ENCODE data around the gene ICAM4. TPM values are rescaled to one million over a fixed set of nuclear protein-coding genes. Genes with fewer than 3 reads are reported as not detected.
A peak's percentile ranks its signal among the peaks of the same experiment; 100 is the strongest.

Gene ICAM4
- total and polyA plus RNA-seq, 2 of the 13 experiments (the other 11 are each of a cell fraction or from before 2014, with no cell fraction given): 2.9 to 4.0 TPM

- WGBS (ENCODE audit: low lambda C conversion rate): 97% methylated on average over 9 of the region's 9 CpGs
- Histone ChIP-seq H2AFZ (ENCODE audit: low read length) (no peak overlapping the region), H3K4me3 (replicated peaks in 1 of 3; ENCODE audit: insufficient read depth in 1 of 3, low read depth in 2 of 3, low read length in 3 of 3) (no peak overlapping the region), H3K4me2 (ENCODE audit: low read depth, low read length) (no peak overlapping the region), H3K4me1 (ENCODE audit: insufficient read depth, low read length) (peaks cover 12% of the 10 kb centered on the region), H3K27ac (ENCODE audit: extremely low read length, insufficient read depth, low read length) (no peak overlapping the region), H4K20me1 (ENCODE audit: insufficient read depth, low read length) (peaks cover 3% of the 10 kb centered on the region; the same call in 1 of the 2 replicates), H3K9ac (ENCODE audit: insufficient read depth, low read depth, low read length) (no peak overlapping the region), H3K36me3 (replicated peaks in 1 of 2; ENCODE audit: control insufficient read depth in 1 of 2, insufficient read depth in 2 of 2, low read length in 2 of 2) (peaks cover 10 to 33% of the 10 kb centered on the region in 2 experiments; a peak in 4 of 5 replicates), H3K79me2 (ENCODE audit: insufficient read depth, low read length) (peaks cover 3% of the 10 kb centered on the region), H3K9me3 (ENCODE audit: low read length) (no peaks in the 10 kb centered on the region), H3K27me3 (ENCODE audit: control insufficient read depth in 1 of 2, insufficient read depth in 2 of 2, low read length in 2 of 2) (no peaks in the 10 kb centered on the region)
- in situ Hi-C loops (cut with HindIII; ENCODE audit: extremely low pct_ligation_motif_present, low pct_unique_long_range_greater_than_20kb): no loop called here
- DNase-seq (ENCODE audit: low spot score) (no peak), FAIRE-seq (no peak), ATAC-seq (no peak)
- ChIA-PET CTCF (ENCODE audit: low intra/inter-chr PET ratio, low total read pairs) (no interaction called here), POLR2A (interaction anchor here (3.3 kb wide), 1 partner anchor 7 kb away, joined by 23 read pairs; the partner anchor contains the start of gene ICAM1)
- peak; percentile 85 for TF ChIP-seq ZNF121 (CRISPR knock-in tag; IDR thresholded peaks at IDR 0.05)
- no peak for TF ChIP-seq ZNF788 (CRISPR knock-in tag; IDR thresholded peaks at IDR 0.05; ENCODE audit: borderline replicate concordance)
- intact Hi-C loops (cut with micrococcal nuclease; ENCODE audit: unreplicated experiment): no loop called here
- TSS peak; percentile 31 for BruUV-seq (replicated peaks)
These were observed 8.8 kb upstream of the ICAM4 start for GRCh38 chr19:10277795-10278589.

DNA sequence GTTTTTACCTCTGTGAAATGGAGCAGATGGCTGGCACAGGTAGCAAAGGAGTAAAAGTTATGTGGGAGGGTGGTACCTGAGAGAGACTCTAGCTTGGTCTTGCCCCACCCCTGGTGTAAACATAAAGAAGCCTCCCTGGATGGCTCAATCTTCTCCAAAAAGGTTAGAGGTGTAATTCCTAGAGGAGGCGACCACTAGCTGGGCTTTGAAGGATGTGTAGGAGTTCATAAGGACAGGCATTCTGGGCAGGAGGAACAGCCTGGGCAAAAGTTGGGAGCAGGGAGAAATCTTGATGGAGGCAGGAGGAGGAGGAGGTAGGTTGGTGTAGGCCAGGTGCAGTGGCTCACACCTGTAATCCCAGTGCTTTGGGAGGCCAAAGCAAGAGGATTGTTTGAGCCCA is 7.8 kb upstream of the ICAM4 start:
- POLR2A ChIA-PET: interaction anchor here (2.3 to 3.3 kb wide), 2 partner anchors 8 to 10 kb away, joined by 8 to 23 read pairs; partner anchors contain the start of genes ICAM1 and ICAM5
- BruUV-seq (replicated peaks): no TSS peak
- Histone ChIP-seq H3K9me3 (ENCODE audit: low read length) (no peaks in the 10 kb centered on the region), H3K4me1 (ENCODE audit: insufficient read depth, low read length) (0 out of 2 replicates have a peak, but pooled peaks cover 3% of the 10 kb centered on the region), H2AFZ (ENCODE audit: low read length) (no peak overlapping the region), H3K4me2 (ENCODE audit: low read depth, low read length) (no peak overlapping the region), H4K20me1 (ENCODE audit: insufficient read depth, low read length) (peaks cover 3% of the 10 kb centered on the region; the same call in 1 of the 2 replicates), H3K4me3 (replicated peaks in 1 of 3; ENCODE audit: insufficient read depth in 1 of 3, low read depth in 2 of 3, low read length in 3 of 3) (no peak overlapping the region), H3K27ac (ENCODE audit: extremely low read length, insufficient read depth, low read length) (no peak overlapping the region), H3K9ac (ENCODE audit: insufficient read depth, low read depth, low read length) (no peak overlapping the region), H3K36me3 (replicated peaks in 1 of 2; ENCODE audit: control insufficient read depth in 1 of 2, insufficient read depth in 2 of 2, low read length in 2 of 2) (peaks cover 20 to 43% of the 10 kb centered on the region in 2 experiments; a peak in 4 of 5 replicates), H3K79me2 (ENCODE audit: insufficient read depth, low read length) (peaks cover 2% of the 10 kb centered on the region), H3K27me3 (ENCODE audit: control insufficient read depth in 1 of 2, insufficient read depth in 2 of 2, low read length in 2 of 2) (no peaks in the 10 kb centered on the region)
- CTCF ChIA-PET (ENCODE audit: low intra/inter-chr PET ratio, low total read pairs): no interaction called here
- no peak for ATAC-seq
- no peak for DNase-seq (ENCODE audit: low spot score)
- FAIRE-seq: no peak
- TF ChIP-seq YEATS2 (CRISPR knock-in tag; IDR thresholded peaks at IDR 0.05; ENCODE audit: borderline replicate concordance) (no peak), DMAP1 (CRISPR knock-in tag; IDR thresholded peaks at IDR 0.05) (no peak), MYNN (CRISPR knock-in tag; IDR thresholded peaks at IDR 0.05; ENCODE audit: low read depth) (no peak)
- TF ChIP-seq, protein P1, sequence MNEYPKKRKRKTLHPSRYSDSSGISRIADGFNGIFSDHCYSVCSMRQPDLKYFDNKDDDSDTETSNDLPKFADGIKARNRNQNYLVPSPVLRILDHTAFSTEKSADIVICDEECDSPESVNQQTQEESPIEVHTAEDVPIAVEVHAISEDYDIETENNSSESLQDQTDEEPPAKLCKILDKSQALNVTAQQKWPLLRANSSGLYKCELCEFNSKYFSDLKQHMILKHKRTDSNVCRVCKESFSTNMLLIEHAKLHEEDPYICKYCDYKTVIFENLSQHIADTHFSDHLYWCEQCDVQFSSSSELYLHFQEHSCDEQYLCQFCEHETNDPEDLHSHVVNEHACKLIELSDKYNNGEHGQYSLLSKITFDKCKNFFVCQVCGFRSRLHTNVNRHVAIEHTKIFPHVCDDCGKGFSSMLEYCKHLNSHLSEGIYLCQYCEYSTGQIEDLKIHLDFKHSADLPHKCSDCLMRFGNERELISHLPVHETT (CRISPR knock-in tag; conservative IDR thresholded peaks at IDR 0.05): no peak
- 91% methylated on average over 1 of the region's 1 CpG for WGBS (ENCODE audit: low lambda C conversion rate)
- intact Hi-C loops (cut with micrococcal nuclease; ENCODE audit: unreplicated experiment) (no loop called here), in situ Hi-C loops (cut with HindIII; ENCODE audit: extremely low pct_ligation_motif_present, low pct_unique_long_range_greater_than_20kb) (no loop called here)
